NCI-H128 (cell line): ENCODE results near the gene ZC3H18.

Experiments
- DNase-seq: peaks from one replicate; lab custom pipeline; 2025; ENCODE audit not compliant: unreplicated experiment; lab: John Stamatoyannopoulos, UW

The ZC3H18 gene

GRCh38 chr16:88548985-88549384 lies 21.2 kb upstream of the ZC3H18 start:
- no peak for DNase-seq

DNA sequence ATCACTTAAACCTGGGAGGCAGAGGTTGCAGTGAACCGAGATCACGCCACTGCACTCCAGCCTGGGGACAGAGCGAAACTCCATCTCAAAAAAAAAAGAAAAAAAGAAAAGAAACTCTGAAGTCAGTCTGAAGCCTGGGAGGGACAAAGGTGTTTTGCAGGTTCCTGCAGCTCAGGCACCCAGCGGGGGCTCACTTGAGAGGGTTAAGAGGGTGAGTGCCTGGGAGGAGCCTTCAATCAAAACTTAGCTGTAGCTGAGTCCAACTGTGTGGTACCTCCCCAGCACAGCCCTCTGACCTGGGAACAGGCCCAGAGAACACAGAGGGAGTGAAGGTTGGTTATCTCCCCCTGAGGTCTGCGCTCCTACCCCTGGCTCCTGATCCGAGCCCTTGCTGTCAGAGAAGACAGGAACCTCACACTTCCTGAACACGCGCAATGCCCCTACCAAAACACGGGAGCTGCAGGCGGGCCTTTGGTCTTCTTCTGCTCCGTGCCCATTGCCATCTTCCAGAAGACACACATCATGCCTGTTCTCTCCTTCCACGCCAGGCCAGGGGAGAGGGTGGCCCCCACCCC lies 20.4 kb upstream of the ZC3H18 start:
- DNase-seq, result peak; percentile 1

GRCh38 chr16:88550246-88550661 lies 19.9 kb upstream of the ZC3H18 start:
- DNase-seq, result no peak

GRCh38 chr16:88552166-88552565 lies 18.0 kb upstream of the ZC3H18 start:
- no peak for DNase-seq

- DNase-seq, result no peak
Measured at GRCh38 chr16:88552815-88553214, 17.4 kb upstream of the ZC3H18 start.

GRCh38 chr16:88553739-88554138 lies 16.5 kb upstream of the ZC3H18 start:
- DNase-seq, result no peak

GRCh38 chr16:88554711-88555264 lies 15.4 kb upstream of the ZC3H18 start:
- no peak for DNase-seq

GRCh38 chr16:88556294-88556988 lies 13.8 kb upstream of the ZC3H18 start:
- no peak for DNase-seq

GRCh38 chr16:88558457-88559442 lies 11.5 kb upstream of the ZC3H18 start:
- DNase-seq, result peak; percentile 3

GRCh38 chr16:88560714-88561484 lies 9.3 kb upstream of the ZC3H18 start:
- DNase-seq, result no peak

GRCh38 chr16:88561485-88562359 lies 8.5 kb upstream of the ZC3H18 start:
- peak; percentile 1 for DNase-seq

- DNase-seq, result no peak
Measured at GRCh38 chr16:88566158-88566557, 4.0 kb upstream of the ZC3H18 start.

DNA sequence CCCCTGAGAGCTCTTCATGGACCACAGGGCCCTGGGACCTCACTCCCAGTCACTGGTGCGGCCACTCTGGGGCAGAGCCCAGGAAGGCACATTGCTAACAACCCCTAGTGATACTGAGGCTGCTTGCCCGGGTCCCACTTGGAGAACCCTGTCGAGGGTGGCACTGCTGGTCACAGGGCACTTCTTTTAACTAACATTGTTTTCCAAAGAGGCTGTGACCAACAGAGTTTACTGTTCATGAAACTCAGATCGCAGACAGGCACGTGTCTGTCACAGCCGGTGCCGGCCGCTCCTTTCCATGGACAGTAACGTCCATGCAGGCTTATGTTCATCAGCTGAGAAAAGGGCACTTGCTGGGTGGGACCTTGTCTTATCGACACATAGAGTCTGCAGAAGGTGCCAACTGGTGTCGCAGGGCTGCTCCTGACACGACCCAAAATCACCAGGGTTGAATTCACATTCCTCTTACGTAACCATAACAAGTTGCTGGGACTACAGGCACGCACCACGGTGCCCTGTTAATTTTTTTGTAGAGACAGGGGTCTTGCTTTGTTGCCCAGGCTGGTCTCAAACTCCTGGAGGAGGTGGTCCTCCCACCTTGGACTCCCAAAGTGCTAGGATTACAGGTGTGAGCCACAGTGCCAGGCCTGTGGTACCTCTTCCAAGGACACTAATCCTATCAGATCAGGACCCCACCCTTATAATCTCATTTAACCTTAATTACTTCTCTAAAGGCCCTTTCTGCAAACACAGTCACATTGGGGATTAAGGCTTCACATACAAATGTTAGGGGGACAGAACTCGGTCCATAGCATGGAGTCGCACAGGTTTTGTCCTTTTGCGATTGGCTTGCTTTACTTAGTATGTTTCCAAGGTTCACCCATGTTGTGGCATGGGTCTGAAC lies 1.2 kb upstream of the ZC3H18 start:
- no peak for DNase-seq

DNA sequence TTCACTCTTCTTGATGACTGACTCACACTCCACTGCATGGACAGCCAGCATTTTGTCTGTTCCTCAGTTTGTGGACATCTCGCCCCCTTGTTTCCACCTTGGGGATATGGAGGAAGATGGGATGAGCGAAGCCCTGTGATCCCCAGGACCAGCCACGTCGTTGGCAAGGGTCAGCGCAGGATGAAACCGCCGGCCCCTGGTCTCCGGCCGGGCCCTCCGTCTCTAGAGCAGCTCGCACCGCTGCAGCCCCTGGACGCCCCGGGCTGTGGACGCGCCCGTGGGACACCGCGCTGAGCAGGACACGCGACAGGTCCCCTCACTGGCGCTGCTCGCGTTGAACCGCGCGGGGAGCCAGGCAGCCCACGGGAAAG lies 604 bp upstream of the ZC3H18 start:
- DNase-seq, result no peak

GRCh38 chr16:88570691-88571092 lies 489 bp downstream of the ZC3H18 start:
- DNase-seq, result no peak

- no peak for DNase-seq
Measured at GRCh38 chr16:88575251-88575650, 5.0 kb downstream of the ZC3H18 start.

DNA sequence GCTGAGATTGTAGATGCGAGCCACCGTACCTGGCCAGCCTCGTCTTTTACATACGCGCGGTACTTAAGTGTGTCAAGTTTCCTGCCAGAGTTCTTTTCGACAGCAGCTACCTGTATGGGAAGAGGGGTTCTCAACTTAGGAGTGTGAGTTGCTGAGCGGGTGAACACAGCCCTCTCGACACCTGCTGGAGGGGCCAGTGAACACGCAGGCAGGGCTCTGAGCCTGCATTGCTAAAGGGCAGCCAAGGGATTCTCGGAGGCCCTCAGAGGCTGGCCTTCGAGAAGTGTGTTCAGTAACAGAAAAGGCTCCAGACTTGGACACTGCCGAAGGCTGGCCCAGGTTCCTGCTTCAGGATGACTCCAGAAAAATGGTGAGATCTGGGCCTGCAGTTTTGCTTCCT lies 6.1 kb downstream of the ZC3H18 start:
- no peak for DNase-seq

GRCh38 chr16:88577166-88577565 lies 7.0 kb downstream of the ZC3H18 start:
- no peak for DNase-seq
